Mesendoderm (in vitro differentiated cells): ENCODE data around the gene LCE1A.

Source experiments
- DNase-seq: peaks from one replicate; pipeline ENCODE4 v3.0.0; 2013
- H2AK5ac ChIP-seq: 2 replicates; pipeline ENCODE4 v1.6.1; 2013; ENCODE audit warnings: low read length, inconsistent platforms
- H2BK120ac ChIP-seq: 2 replicates; pipeline ENCODE4 v1.6.1; 2013; ENCODE audit warnings: low read depth, mild to moderate bottlenecking, low read length, moderate library complexity, mixed read lengths
- H2BK15ac ChIP-seq: replicated peaks from 2 replicates; pipeline ENCODE4 v1.6.1; 2013; ENCODE audit warnings: low read depth, mild to moderate bottlenecking, moderate library complexity
- H2BK5ac ChIP-seq: 2 replicates; pipeline ENCODE4 v1.6.1; 2013; ENCODE audit warnings: low read length, inconsistent platforms
- H3K18ac ChIP-seq: 2 replicates; pipeline ENCODE4 v1.6.1; 2013; ENCODE audit warnings: mild to moderate bottlenecking, low read length, mixed read lengths
- H3K23ac ChIP-seq: one replicate; pipeline ENCODE4 v1.6.1; 2013; ENCODE audit warnings: low read length
- H3K27ac ChIP-seq: 2 replicates; pipeline ENCODE4 v1.5.1; 2013; ENCODE audit warnings: low read depth, mild to moderate bottlenecking, inconsistent platforms, low read length, moderate library complexity
- H3K27me3 ChIP-seq: 2 replicates; pipeline ENCODE4 v1.6.1; 2013; ENCODE audit warnings: low read length, control low read depth, mild to moderate bottlenecking, inconsistent platforms; ENCODE audit not compliant: insufficient read depth, poor library complexity
- H3K36me3 ChIP-seq: 2 replicates; pipeline ENCODE4 v1.6.1; 2013; ENCODE audit warnings: low read length, inconsistent platforms; ENCODE audit not compliant: control insufficient read depth, insufficient read depth
- H3K4ac ChIP-seq: one replicate; pipeline ENCODE4 v1.6.1; 2013; ENCODE audit warnings: low read depth, mild to moderate bottlenecking, low read length, moderate library complexity
- H3K4me1 ChIP-seq: 2 replicates; pipeline ENCODE4 v1.6.1; 2013; ENCODE audit warnings: low read depth, low read length, inconsistent platforms; ENCODE audit not compliant: control insufficient read depth
- H3K4me2 ChIP-seq: 2 replicates; pipeline ENCODE4 v1.6.1; 2013; ENCODE audit warnings: low read length
- H3K4me3 ChIP-seq: 2 replicates; pipeline ENCODE4 v1.5.1; 2013; ENCODE audit warnings: mild to moderate bottlenecking, low read length
- H3K56ac ChIP-seq: one replicate; pipeline ENCODE4 v1.6.1; 2013; ENCODE audit warnings: low read length
- H3K79me1 ChIP-seq: 2 replicates; pipeline ENCODE4 v1.6.1; 2013; ENCODE audit warnings: low read length, inconsistent platforms
- H3K79me2 ChIP-seq: 2 replicates; pipeline ENCODE4 v1.6.1; 2013; ENCODE audit warnings: mild to moderate bottlenecking, low read length; ENCODE audit not compliant: control insufficient read depth, insufficient read depth
- H3K9ac ChIP-seq: 2 replicates; pipeline ENCODE4 v1.6.1; 2013; ENCODE audit warnings: low read length, inconsistent platforms
- H4K5ac ChIP-seq: one replicate; pipeline ENCODE4 v1.6.1; 2013; ENCODE audit warnings: low read length
- H4K8ac ChIP-seq: one replicate; pipeline ENCODE4 v1.6.1; 2013; ENCODE audit warnings: low read depth, mild to moderate bottlenecking, control low read depth, low read length, moderate library complexity
- WGBS: extraction: QIAGEN DNeasy Blood & Tissue Kit; methylation state at CpG from one replicate; pipeline ENCODE4 v1.1.7; 2013; ENCODE audit warnings: low lambda C conversion rate, missing lambda C conversion rate; ENCODE audit not compliant: insufficient coverage; ENCODE audit errors: extremely low coverage; 5-methylcytosine and 5-hydroxymethylcytosine counted together

LCE1A gene

DNA sequence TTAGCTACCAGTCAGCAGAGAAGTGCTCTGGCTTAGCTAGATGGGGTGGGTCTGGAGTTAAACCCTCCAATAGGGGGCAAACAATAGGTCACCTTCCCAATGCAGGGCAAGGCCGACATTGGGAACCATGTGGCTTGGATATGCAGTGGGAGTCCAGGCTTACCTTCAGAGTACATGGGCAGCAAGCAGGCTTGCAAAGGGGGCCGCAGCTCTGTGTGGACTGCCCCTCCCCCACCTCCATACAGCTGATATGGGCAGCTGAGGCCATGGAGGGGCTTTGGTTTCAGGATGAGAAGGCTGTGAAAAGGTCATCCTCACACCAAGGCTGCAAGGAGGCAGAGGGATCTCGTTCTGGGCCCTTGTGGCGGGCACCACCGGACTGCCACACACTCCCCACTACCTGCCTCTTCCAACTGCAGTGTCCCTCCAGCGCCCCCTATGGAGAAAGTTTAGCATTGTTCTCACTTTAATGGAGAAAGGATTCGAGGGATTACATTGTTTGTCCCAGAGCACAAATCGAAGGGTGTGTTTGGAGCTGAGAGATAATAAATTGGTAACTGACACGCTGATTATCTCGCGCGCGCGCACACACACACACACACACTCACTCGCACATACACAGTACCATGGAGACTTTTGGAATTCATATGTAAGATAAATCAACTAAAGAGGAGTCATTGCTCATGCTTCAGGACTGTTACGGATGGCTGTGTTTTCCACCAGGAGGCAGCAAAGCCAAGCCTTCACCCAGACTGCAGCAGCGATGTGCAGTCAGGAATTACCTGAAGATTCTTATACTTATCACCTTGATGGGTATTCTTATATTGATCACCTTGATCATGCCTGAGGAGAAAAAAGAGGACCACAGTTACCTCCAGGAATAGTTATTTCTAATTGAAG, 43.8 kb downstream of the LCE1A start:
- peak; percentile 82 for DNase-seq
- no peak overlapping the region for H3K4ac ChIP-seq
- no peak overlapping the region for H3K9ac ChIP-seq
- H2BK15ac ChIP-seq = no peak overlapping the region
- H3K27ac ChIP-seq = no peak overlapping the region
- H3K18ac ChIP-seq = no peak overlapping the region
- H3K56ac ChIP-seq = peak overlapping the region; percentile 50
- H3K4me1 ChIP-seq = no peaks in the 10 kb centered on the region
- H3K79me1 ChIP-seq = no peaks in the 10 kb centered on the region
- no peaks in the 10 kb centered on the region for H3K79me2 ChIP-seq
- no peak overlapping the region for H3K23ac ChIP-seq
- H2BK5ac ChIP-seq = no peak overlapping the region
- no CpG with 5 or more reads among the region's 17 CpGs for WGBS
- no peak overlapping the region for H3K4me2 ChIP-seq
- no peak overlapping the region for H4K8ac ChIP-seq
- H2AK5ac ChIP-seq = no peak overlapping the region
- H2BK120ac ChIP-seq = no peak overlapping the region
- no peaks in the 10 kb centered on the region for H3K36me3 ChIP-seq
- no peak overlapping the region for H3K4me3 ChIP-seq
- H3K27me3 ChIP-seq = no peaks in the 10 kb centered on the region
- H4K5ac ChIP-seq = no peak overlapping the region

DNA sequence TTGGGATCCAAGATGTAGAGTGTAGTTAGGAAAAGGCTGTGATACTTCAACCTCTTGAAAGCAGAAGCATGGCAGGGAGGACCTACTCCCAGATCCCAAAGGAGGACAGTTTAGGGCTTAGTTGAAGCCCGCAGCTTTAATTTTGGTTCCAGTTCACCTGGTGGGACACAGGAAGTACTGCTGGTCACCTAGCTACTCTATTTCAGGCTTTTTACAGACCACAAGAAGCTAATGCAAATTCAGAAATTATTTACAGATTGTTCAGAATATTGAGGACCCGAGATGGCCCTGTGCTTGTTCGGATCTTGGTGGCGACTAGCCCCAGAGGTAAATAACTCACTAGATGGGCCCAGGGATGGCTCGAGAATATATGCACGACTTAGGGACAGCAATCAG, 44.5 kb downstream of the LCE1A start:
- Histone ChIP-seq H3K23ac (no peak overlapping the region), H4K5ac (no peak overlapping the region), H3K4me1 (no peaks in the 10 kb centered on the region), H3K4ac (no peak overlapping the region), H3K27me3 (no peaks in the 10 kb centered on the region), H3K79me2 (no peaks in the 10 kb centered on the region), H3K36me3 (no peaks in the 10 kb centered on the region), H3K18ac (no peak overlapping the region), H3K56ac (no peak overlapping the region), H2BK5ac (no peak overlapping the region), H3K9ac (no peak overlapping the region), H4K8ac (no peak overlapping the region), H3K79me1 (no peaks in the 10 kb centered on the region), H3K27ac (no peak overlapping the region), H2BK120ac (no peak overlapping the region), H2BK15ac (no peak overlapping the region), H2AK5ac (no peak overlapping the region), H3K4me3 (no peak overlapping the region), H3K4me2 (no peak overlapping the region)
- DNase-seq = no peak
- WGBS = no CpG with 5 or more reads among the region's 6 CpGs

DNA sequence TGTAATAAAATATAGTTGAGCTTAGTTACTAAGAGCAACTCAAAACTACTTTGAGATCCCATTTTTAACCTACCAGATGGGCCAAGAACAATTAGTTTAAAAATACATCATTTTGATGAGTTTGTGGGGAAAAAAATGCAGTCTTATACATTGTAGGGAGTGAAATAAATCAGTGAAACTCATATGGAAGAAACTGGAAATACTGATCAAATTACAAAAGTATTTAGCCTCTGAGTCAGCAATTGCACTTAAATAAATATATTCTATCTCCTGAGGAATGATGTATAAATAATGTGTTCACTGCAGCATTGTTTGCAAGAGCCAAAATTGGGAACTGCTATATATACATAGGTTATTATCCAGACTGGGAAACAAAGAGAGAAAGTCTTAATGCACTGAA, 46.2 kb downstream of the LCE1A start:
- Histone ChIP-seq H2BK15ac (no peak overlapping the region), H3K79me1 (no peaks in the 10 kb centered on the region), H3K36me3 (no peaks in the 10 kb centered on the region), H4K8ac (no peak overlapping the region), H3K4me1 (no peaks in the 10 kb centered on the region), H3K56ac (no peak overlapping the region), H3K4ac (no peak overlapping the region), H3K9ac (no peak overlapping the region), H3K4me2 (no peak overlapping the region), H2BK5ac (no peak overlapping the region), H3K27me3 (no peaks in the 10 kb centered on the region), H3K4me3 (no peak overlapping the region), H3K79me2 (no peaks in the 10 kb centered on the region), H4K5ac (no peak overlapping the region), H3K23ac (no peak overlapping the region), H3K27ac (no peak overlapping the region), H3K18ac (no peak overlapping the region), H2BK120ac (no peak overlapping the region), H2AK5ac (no peak overlapping the region)
- no peak for DNase-seq

DNA sequence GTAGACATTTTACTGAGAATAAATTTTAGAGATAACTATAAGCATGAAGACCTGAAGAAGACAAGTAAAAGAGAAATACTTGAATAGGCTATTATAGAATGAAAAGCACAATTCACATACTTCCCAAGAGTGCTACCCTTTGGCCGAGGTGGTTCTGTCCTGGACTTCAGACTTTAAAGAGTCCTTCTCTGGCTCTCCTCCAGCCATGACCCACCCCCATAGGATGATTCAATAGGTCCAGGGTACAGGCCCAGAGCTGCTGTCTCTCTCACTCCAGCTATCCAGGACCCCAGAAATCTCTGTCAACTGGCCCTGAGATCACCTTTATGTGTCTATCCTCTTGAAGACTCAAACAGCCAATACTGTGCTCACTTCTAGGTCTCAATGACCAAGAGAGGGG, 49.6 kb downstream of the LCE1A start:
- no CpG with 5 or more reads among the region's 1 CpG for WGBS
- H3K4ac ChIP-seq = no peak overlapping the region
- no peak overlapping the region for H3K4me2 ChIP-seq
- H3K27ac ChIP-seq = no peak overlapping the region
- H2BK5ac ChIP-seq = no peak overlapping the region
- H3K56ac ChIP-seq = no peak overlapping the region
- H2AK5ac ChIP-seq = no peak overlapping the region
- no peak for DNase-seq
- no peaks in the 10 kb centered on the region for H3K79me2 ChIP-seq
- no peaks in the 10 kb centered on the region for H3K4me1 ChIP-seq
- H3K4me3 ChIP-seq = no peak overlapping the region
- H2BK120ac ChIP-seq = no peak overlapping the region
- H3K23ac ChIP-seq = no peak overlapping the region
- no peak overlapping the region for H3K9ac ChIP-seq
- H4K8ac ChIP-seq = no peak overlapping the region
- H3K18ac ChIP-seq = no peak overlapping the region
- no peaks in the 10 kb centered on the region for H3K36me3 ChIP-seq
- no peaks in the 10 kb centered on the region for H3K79me1 ChIP-seq
- no peak overlapping the region for H2BK15ac ChIP-seq
- no peaks in the 10 kb centered on the region for H3K27me3 ChIP-seq
- H4K5ac ChIP-seq = no peak overlapping the region
